Fibroblast of mammary gland (primary cell): Measurements from ENCODE around the gene RNF40.

ENCODE experiments used
- DNase-seq: peaks from one replicate; pipeline ENCODE4 v3.0.0-alpha.2; 2010; ENCODE audit warnings: low read depth
- H3K4me3 ChIP-seq: 2 replicates; pipeline ENCODE4 v1.5.1; 2011; ENCODE audit warnings: low read depth, mild to moderate bottlenecking, low read length, moderate library complexity; ENCODE audit not compliant: control insufficient read depth
- CTCF ChIP-seq: conservative IDR thresholded peaks from 2 replicates; pipeline ENCODE4 v1.5.1; 2011; ENCODE audit warnings: low read depth, low read length, inconsistent platforms; ENCODE audit not compliant: control insufficient read depth, insufficient read depth

Gene RNF40

GRCh38 chr16:30780549-30780948 is 18.4 kb downstream of the RNF40 start:
- TF ChIP-seq CTCF: no peak
- H3K4me3 ChIP-seq: no peak overlapping the region
- DNase-seq: no peak

- no peak for DNase-seq
- no peak overlapping the region for H3K4me3 ChIP-seq
- TF ChIP-seq CTCF: no peak
These were observed 20.6 kb downstream of the RNF40 start for GRCh38 chr16:30782486-30783279.

GRCh38 chr16:30783280-30784109 is 21.4 kb downstream of the RNF40 start:
- no peak for DNase-seq
- H3K4me3 ChIP-seq: no peak overlapping the region
- no peak for TF ChIP-seq CTCF

- TF ChIP-seq CTCF: no peak
- DNase-seq: no peak
- no peak overlapping the region for H3K4me3 ChIP-seq
These were observed 22.1 kb downstream of the RNF40 start for GRCh38 chr16:30784215-30784614.

GRCh38 chr16:30785126-30786106 is 23.3 kb downstream of the RNF40 start:
- no peak for TF ChIP-seq CTCF
- H3K4me3 ChIP-seq: peak overlapping the region; percentile 94
- DNase-seq: no peak
